Measurements from ENCODE around the gene FOXK2. TPM values are rescaled to one million over a fixed set of nuclear protein-coding genes. Genes with fewer than 3 reads are reported as not detected.

The FOXK2 gene
- 25.0 TPM for total RNA-seq (ENCODE audit: insufficient read depth, low replicate concordance)

DNA sequence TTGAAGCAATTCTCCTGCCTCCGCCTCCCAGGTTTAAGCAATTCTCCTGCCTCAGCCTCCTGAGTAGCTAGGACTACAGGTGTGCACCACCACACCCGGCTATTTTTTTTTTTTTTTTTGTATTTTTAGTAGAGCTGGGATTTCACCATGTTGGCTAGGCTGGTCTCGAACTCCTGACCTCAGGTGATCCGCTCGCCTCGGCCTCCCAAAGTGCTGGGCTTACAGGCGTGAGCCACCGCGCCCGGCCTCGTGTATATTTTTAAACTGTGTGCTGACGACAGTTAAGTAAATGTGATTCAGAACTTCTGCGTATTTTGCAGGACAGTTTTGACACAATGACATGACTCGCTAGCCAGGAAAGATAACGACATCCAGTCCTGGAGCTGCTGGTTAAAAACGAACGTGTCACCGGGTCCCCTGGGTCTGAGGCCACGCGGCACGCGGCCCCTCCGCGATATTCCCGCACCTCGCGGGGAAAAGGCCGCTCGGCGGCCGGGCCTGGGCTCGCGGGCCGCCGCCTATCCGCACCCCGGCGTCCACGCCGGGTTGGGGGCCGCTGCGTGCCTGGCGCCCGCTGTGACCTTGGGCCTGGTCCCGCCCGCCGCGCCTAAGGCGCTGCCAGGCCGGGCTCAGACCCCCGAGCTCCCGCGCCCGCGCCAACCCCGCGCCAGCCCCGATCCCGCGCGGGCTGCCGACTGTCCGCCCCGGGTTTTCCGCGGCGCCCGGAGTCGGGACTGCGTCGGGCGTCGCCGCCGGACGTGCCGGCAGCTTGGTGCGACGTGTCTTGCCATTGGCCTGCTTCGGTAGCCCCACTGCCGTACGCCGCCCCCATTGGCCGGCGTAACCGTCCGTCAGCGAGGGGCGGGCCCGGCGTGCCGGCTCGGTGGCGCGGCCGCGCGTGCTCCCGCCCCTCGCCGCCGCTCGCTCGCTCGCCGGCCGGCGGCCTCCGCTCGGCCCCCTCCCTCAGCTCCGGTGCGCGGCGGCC, at the start of gene FOXK2:
Gene FOXK2, plus strand, starts transcription at position 907 of the 985 bp plus-strand sequence. CDS start 157 bp downstream, outside the sequence.
- peak; percentile 95 for DNase-seq (ENCODE audit: low spot score)

DNA sequence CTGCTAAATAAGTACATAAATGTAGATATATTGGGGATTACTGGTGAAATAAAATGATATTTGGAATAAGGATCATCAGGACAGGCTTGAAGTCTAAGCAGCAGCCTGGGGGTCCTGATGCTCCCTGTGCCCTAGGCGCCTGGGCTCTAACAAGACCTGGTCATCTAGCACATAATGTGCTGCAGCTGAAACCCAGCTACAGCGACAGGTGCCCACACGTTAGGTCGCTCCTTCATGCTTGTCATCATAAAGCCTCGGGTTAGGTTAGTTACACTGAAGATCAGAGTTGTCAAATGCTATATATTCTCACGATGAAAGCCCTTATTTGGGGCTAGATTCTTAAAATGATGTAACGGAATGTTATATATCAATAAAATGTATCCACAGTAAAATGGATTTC, 49.5 kb upstream of the FOXK2 start:
- no peak for DNase-seq (ENCODE audit: low spot score)

GRCh38 chr17:82474223-82475010, 45.1 kb upstream of the FOXK2 start:
- DNase-seq (ENCODE audit: low spot score) = no peak

DNA sequence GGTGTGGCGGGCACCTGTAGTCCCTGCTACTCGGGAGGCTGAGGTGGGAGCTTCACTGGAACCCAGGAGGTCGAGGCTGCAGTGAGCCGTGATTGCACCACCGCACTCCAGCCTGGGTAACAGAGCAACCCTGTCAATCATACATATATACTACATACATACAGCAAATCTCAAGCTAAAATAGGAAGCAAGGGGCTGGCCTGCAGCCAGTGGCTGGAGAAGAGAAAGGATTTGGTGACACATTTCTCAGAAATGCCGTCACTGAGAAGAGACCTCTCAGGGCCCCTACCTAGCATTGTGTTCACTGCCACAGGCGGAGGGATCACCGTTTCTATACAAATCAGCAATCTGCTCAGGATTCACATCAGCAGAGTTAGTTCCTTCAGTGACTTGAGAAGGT, 44.1 kb upstream of the FOXK2 start:
- no peak for DNase-seq (ENCODE audit: low spot score)

- no peak for DNase-seq (ENCODE audit: low spot score)
Measured at GRCh38 chr17:82477934-82478333, 41.6 kb upstream of the FOXK2 start.

DNA sequence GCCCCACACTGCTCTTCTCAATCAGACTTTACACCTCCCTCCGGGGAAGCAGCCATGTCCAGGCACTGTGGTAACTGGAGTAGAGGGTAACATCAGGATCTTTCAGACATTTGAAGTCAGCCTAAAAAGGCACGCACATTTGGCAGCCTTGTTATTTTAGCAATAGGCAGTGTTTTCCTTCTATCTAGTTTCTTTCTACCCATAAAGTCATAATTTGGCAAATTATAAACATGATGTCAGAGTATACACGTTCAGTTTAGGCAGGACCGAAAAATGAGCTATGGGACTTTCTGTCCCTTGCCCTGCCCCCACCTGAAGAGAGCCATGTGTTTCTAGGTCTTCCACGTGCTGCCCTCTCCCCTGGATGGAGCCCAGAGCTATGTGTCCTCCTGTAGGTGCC, 39.9 kb upstream of the FOXK2 start:
- DNase-seq (ENCODE audit: low spot score) = no peak

DNA sequence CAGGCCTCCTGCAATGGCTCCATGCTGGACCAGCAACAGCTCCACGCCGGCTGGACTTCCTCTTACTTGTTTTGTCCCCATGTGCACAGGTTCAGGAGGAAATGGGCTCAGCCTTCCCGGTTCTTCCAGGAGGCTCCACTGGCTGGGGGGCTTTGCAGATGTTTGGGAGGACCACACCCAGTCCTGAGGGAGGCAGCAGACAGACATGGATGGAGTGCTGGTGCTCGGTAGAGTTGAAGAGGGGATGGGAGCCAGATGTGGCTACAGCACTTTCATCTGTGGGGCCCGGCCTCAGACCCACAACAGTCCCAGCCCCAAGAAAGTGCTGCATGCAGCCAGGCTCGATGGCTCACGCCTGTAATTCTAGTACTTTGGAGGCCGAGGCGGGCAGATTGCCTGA, 39.2 kb upstream of the FOXK2 start:
- no peak for DNase-seq (ENCODE audit: low spot score)

GRCh38 chr17:82483204-82483660, 36.3 kb upstream of the FOXK2 start:
- no peak for DNase-seq (ENCODE audit: low spot score)

- no peak for DNase-seq (ENCODE audit: low spot score)
Measured at GRCh38 chr17:82483836-82484235, 35.7 kb upstream of the FOXK2 start.

DNA sequence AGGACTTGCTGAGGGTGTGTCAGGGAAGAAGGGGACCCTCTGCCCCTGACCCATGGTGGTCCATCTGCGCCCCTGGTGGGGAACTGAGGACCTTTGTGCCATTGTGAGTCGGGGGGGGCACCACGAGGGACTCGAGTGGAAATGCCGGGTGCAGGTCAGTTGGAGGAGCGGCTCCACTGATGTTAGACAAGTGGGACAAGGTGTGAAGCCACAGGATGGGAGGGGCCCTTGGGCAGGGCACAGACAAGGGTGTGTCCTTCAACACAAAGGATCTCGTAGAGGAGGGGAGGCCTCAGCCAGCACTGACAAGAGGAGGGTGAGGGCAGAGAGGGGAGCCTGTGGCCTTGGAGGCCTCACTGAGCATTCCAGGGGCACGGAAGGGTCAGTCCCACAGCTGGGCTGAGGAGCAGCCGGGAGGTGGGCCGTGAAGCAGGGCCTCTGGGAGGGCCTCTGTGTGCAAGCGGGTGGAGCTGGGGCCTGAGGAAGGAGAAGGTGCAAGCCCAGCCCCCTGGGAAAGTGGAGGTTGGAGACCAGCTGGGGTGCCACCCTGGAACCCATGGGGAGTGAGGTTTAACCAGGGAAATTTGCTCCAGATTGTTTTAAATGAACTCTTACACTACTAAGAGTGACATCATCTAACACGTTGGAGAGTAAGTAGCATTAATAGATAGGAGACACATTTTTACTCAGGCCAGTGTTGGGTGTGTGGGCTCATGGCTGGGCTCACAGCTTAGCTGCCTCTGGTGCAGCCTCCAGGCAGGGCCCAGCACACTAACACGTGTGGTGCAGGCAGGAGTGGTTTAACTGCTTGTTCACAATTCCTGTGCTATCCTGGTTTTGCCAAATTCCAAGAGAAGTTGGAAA, 33.1 kb upstream of the FOXK2 start:
- DNase-seq (ENCODE audit: low spot score) = peak; percentile 59

GRCh38 chr17:82487910-82488309, 31.6 kb upstream of the FOXK2 start:
- DNase-seq (ENCODE audit: low spot score) = peak; percentile 74

GRCh38 chr17:82489117-82489516, 30.4 kb upstream of the FOXK2 start:
- peak; percentile 77 for DNase-seq (ENCODE audit: low spot score)

DNA sequence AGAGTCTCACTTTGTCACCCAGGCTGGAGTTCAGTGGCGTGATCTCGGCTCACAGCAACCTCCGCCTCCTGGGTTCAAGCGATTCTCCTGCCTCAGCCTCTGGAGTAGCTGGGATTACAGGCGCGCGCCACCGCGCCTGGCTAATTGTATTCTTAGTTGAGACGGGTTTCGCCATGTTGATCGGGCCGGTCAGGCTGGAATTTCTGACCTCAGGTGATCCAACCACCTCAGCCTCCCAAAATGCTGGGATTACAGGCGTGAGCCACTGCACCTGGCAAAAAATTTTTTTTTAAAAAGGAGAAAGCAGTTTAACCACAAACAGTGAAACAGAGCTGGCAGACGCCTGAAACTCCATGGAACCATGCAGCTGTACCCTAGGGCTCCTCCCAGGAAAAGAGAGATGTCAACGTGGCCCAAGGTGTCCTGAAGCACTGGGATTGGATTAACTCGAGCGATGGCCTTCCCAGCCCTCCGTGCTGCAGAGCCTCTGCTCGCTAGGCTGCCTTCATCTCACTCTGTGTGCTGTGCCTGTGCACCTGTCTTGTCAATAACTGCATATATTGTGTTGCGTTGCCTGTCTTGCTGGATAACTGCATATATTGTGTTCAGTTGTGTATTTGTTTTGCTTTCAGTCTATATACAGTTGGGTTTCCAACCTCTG, 29.6 kb upstream of the FOXK2 start:
- no peak for DNase-seq (ENCODE audit: low spot score)

DNA sequence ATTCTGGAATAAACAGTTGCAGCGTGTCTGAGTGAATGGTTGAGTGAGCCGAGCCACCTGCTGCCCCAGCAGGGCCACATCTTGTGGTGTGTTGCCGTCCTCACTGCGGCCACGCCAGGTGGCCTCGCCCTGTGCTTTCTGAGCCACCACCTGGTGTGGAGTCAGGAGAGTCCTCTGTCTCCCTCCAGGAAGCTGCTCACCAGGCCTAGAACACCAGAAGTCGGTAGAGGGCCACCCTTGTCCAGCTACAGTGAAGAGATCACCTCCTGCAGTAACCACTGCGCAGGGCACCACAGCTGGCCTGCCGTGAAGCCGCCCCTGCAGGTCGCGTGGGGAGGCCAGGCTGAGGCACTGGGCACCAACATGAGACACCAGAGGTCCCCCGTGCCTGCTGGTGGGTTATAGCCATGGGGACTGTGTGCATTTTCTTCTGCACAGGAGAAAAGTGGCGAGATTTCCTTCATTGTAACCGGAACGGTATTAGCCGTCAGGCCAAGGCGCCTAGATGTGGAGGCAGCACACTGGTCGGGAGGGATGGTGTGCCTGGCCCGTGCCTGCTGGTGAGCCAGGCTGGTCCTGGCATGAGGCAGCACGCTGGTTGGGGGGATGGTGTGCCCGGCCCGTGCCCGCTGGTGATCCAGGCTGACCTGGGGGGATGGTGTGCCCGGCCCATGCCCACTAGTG, 28.9 kb upstream of the FOXK2 start:
- DNase-seq (ENCODE audit: low spot score) = no peak

GRCh38 chr17:82491196-82491530, 28.4 kb upstream of the FOXK2 start:
- DNase-seq (ENCODE audit: low spot score) = no peak

- DNase-seq (ENCODE audit: low spot score) = no peak
Measured at GRCh38 chr17:82491533-82491932, 28.0 kb upstream of the FOXK2 start.

DNA sequence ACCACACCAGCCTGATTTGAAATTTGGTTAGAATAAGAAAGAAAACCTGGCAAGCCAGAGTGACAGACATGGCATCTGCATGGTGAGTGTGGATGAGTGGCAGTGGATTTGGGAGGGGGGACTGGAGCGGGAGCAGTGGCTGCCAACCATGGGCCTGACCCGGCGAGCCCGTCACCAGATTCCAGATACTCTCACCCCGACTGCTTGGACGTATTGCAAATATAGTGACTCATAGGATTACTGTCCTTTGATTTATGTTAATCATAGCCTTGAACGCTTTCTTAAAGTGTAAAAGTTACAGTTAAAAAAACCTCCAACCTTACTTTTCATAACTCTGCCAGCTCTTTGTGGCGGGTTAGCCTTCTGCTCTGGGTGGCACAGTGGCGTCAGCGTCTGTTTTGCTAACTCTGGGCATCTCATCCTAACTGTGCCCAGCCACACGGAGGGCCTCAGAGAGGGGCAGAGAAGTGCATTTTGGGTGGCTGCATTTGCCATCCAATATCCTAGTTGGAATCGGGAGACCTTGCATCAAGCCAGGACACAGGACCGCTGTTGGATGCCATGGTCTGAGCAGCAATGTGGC, 26.8 kb upstream of the FOXK2 start:
- DNase-seq (ENCODE audit: low spot score) = peak; percentile 55

GRCh38 chr17:82493226-82493781, 26.2 kb upstream of the FOXK2 start:
- DNase-seq (ENCODE audit: low spot score) = no peak

- peak; percentile 86 for DNase-seq (ENCODE audit: low spot score)
Measured at GRCh38 chr17:82494236-82495055, 25.1 kb upstream of the FOXK2 start.

All from umbilical cord (tissue), 2 donors.